ENCODE measurements around the gene ELFN2.

GRCh38 chr22:37417264-37417663, 10.0 kb downstream of the ELFN2 start:
- TF ChIP-seq CTCF (IDR thresholded peaks at IDR 0.05; ENCODE audit: borderline replicate concordance, extremely low read depth, low read length, poor library complexity, severe bottlenecking) (no peak), EZH2 (IDR thresholded peaks at IDR 0.05; ENCODE audit: borderline replicate concordance, low read depth, low read length, severe bottlenecking) (no peak)
